Natural killer cell treated with Interleukin-12 subunit alpha and Interleukin-12 subunit beta and Interleukin-15 and Interleukin-18, amount 100 ng/mL, for 72 hours (primary cell): ENCODE data around the gene SNRPA1. TPM values are rescaled to one million over a fixed set of nuclear protein-coding genes. Genes with fewer than 3 reads are reported as not detected.

Source experiments
- ATAC-seq, 2 donors: fragments of 150-1000 bp; cut with Tn5 transposase in 1 of 2; sonication (Bioruptor Pico), chemical (Tn5 transposase) in 1 of 2; 2 replicates each; pipeline ENCODE4 v1.10.0; 2021
- DNase-seq: peaks from one replicate; pipeline ENCODE4 v3.0.0; 2022; ENCODE audit warnings: low spot score
- H3K27ac Mint-ChIP-seq, 2 donors: 1 replicate in 1 of 2; 2 replicates in 1 of 2; pipeline ENCODE4 v1.8.0; 2022; ENCODE audit warnings: mixed read lengths in 2 of 2, mild to moderate bottlenecking in 1 of 2, moderate library complexity in 1 of 2
- H3K27me3 Mint-ChIP-seq, 2 donors: 1 replicate in 1 of 2; 2 replicates in 1 of 2; pipeline ENCODE4 v1.8.0; 2022; ENCODE audit warnings: mixed read lengths in 2 of 2
- H3K36me3 Mint-ChIP-seq: one replicate; pipeline ENCODE4 v1.8.0; 2022; ENCODE audit warnings: mixed read lengths
- H3K4me1 Mint-ChIP-seq, 2 donors: 1 replicate in 1 of 2; 2 replicates in 1 of 2; pipeline ENCODE4 v1.8.0; 2022; ENCODE audit warnings: low read depth in 2 of 2, mixed read lengths in 2 of 2, mild to moderate bottlenecking in 1 of 2
- H3K4me3 Mint-ChIP-seq: one replicate; pipeline ENCODE4 v1.8.0; 2022; ENCODE audit warnings: mixed read lengths
- H3K9me3 Mint-ChIP-seq: 2 replicates; pipeline ENCODE4 v1.8.0; 2022; ENCODE audit warnings: mixed read lengths
- total RNA-seq, 2 donors: library from RNA; stranded (reverse); gene quantifications; one replicate each; pipeline ENCODE4 v1.2.3, GENCODE V29; 2022

Gene SNRPA1
- total RNA-seq, 2 donors from 2014 or later, result 114 to 161 TPM

DNA sequence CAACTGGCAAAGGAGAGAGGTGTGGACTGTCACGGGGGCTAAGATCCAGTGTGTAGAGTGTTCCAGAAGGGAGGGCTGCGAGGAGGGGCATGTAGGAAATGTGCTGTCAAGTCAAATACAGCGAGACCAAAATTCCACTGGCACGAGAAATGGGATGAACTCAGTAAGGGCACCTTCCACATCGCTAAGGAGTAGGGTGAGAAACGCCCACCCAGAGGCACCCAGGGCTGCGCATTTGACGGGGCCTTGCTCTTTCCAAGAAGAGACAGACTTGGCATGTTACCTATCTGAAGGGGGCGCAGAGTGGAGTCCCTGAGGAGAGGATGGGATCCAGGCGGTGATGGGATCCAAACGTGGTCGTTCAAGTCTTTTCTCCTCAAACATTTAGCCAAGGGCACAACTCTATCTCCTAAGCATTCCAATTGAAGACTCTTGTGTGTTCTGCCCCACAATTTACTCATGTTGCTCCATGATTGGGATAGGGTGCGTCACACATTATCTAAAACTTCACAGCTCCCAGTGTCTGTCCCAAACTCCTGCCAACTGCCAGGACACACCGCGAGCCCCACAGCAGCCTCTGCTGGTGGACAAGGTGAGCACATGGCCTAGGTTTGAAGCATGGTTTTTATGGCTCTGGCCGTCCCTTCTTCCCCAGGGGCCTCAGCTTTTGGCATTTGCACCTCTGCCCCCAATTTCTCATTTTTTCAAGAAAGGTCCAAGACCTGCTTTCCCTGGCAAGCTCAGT is 25.4 kb downstream of the SNRPA1 start:
- no peak for ATAC-seq
- Mint-ChIP-seq H3K27ac (no peak overlapping the region), H3K27me3 (no peaks in the 10 kb centered on the region), H3K36me3 (peaks cover 40% of the 10 kb centered on the region), H3K9me3 (no peaks in the 10 kb centered on the region), H3K4me3 (no peak overlapping the region), H3K4me1 (peaks cover 21 to 44% of the 10 kb centered on the region in 2 donors)
- DNase-seq, result no peak

DNA sequence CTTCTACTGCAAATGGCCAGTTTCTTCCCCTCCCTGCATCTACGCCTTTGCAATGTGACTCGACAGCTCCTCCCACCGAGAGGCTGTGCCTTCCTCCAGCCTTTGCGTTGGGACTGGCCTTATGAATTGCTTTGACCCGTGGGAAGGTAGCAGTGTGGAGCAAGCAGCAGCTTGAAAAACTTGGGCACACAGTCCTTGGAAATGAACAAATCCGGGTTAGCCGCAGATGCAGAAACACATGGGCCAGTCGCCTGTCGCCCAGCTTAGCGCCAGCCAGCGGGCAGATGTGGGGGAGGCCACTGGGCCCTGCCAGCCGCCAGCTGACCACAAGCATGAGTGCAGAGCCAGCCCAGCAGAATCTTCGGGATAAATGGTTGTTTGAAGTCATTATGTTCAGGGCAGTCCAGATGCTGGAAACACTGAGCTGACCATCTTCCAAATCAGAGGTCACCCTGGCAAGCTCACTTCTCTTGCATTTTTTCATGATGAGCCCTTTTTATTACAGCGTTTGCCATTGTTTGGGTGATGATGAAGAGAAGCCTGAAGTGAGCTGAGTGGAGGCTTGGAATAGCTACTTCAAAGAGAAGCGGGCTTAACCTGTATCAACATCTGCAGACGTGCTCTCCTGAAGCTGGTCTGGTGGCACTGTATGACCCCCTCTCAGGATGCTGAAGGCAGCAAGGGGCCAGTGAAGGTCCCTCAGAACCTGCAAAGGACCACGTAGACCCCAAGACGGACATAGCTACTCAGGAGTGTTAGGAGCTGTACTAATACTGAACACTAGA is 27.5 kb downstream of the SNRPA1 start:
- Mint-ChIP-seq H3K27ac (no peak overlapping the region), H3K36me3 (peaks cover 20% of the 10 kb centered on the region), H3K9me3 (no peaks in the 10 kb centered on the region), H3K27me3 (no peaks in the 10 kb centered on the region), H3K4me1 (peaks cover 10 to 40% of the 10 kb centered on the region in 2 donors), H3K4me3 (no peak overlapping the region)
- ATAC-seq (no peak), DNase-seq (no peak)

DNA sequence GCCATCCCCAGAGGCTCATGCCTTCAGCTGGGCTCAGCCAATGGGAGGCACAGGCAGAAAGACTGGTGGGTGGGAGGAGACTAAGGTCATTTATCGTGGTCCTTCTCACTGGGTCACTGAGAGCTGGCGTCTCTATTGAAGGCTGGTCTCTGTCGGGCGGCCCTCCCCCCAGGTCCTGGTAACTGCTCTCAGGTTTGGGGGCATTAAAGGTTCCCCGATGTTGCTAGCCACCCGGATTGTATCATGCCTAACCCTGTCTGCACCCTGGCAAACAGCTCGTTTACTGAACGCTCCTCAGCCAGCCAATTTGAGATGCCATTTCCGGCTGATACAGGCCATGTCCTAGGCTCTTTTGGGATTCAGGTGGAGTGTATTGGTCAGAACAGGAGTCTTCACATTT is 28.3 kb downstream of the SNRPA1 start:
- DNase-seq (no peak), ATAC-seq (no peak)
- Mint-ChIP-seq H3K9me3 (no peaks in the 10 kb centered on the region), H3K4me1 (peaks cover 10 to 40% of the 10 kb centered on the region in 2 donors), H3K4me3 (no peak overlapping the region), H3K27me3 (no peaks in the 10 kb centered on the region), H3K36me3 (peaks cover 19% of the 10 kb centered on the region), H3K27ac (no peak overlapping the region)

DNA sequence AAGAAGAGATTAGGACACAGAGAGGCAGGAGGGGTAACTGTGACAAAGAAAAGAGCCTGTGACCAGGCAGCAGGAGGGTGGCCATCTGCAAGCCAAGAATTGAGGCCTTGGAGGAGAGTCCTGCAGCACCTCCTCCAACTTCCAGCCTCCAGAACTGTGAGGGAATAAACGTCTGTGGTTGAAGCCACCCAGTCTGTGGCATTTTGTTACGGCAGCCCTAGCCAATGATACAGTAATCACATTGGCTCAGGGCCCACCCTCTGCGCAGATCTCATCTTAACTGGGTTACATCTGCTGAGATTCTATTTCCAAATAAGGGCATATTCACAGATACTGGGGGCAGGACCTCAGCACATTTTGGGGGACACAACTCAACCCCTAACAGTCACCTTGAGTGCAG is 29.0 kb downstream of the SNRPA1 start:
- H3K27me3 Mint-ChIP-seq, result no peaks in the 10 kb centered on the region
- peak overlapping the region in 1 of 2 donors; percentile 33 for H3K27ac Mint-ChIP-seq
- H3K4me3 Mint-ChIP-seq, result no peak overlapping the region
- DNase-seq (no peak), ATAC-seq (no peak)
- peaks cover 13% of the 10 kb centered on the region for H3K36me3 Mint-ChIP-seq
- no peaks in the 10 kb centered on the region for H3K9me3 Mint-ChIP-seq
- H3K4me1 Mint-ChIP-seq, result peaks cover 10 to 37% of the 10 kb centered on the region in 2 donors

DNA sequence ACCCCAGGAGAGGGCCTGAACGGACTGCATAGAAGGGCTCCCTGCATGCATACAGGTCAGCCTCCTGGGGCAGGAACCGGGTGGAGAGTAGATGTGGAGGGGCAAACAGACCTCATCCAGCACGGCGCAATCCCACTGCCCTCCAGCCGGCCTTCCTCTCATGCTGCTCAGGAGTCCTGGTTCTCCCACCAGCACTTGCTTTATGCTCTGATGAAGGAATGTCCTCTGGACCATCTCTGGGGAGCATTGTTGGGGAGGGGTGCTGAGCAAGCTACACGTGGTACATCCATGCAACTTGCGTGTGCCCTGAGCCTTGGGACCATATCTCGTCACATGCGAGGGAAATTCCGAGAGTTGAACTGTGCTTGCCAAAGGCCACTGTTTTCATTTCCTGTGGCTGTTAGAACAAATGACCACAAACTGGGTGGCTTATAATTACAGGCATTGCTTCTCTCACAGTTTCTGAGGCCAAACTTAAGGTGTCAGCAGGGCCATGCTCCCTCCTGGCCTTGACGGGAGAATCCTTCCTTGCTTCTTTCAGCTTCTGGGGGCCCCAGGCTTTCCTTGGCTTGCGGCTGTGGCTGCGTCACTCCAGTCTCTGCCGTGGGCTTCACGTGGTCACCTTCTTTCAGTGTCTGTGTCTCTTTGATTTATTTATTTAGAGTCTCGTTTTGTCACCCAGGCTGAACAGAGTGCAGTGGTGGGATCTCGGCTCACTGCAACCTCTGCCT is 30.0 kb downstream of the SNRPA1 start:
- peaks cover 2 to 3% of the 10 kb centered on the region in 2 donors for H3K27me3 Mint-ChIP-seq

DNA sequence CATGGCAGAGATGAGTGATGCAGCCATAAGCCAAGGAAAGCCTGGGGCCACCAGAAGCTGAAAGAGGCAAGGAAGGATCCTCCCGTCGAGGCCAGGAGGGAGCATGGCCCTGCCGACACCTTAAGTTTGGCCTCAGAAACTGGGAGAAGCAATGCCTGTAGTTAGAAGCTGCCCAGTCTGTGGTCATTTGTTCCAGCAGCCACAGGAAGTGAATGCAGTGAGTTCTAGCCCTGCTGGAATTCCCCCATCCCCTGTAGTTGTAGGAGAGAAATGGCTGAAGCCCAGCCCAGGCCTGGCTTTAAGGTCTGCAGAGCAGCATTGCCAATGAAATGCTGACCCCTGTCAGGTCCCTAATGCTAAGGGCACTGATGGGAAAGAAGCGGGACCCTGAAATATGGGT is 31.0 kb downstream of the SNRPA1 start:
- H3K27me3 Mint-ChIP-seq, result peaks cover 9 to 13% of the 10 kb centered on the region in 2 donors
- ATAC-seq (peak; percentile 45 to 60), DNase-seq (no peak)
- H3K4me3 Mint-ChIP-seq, result no peak overlapping the region
- peaks cover 6 to 33% of the 10 kb centered on the region in 2 donors for H3K4me1 Mint-ChIP-seq
- no peaks in the 10 kb centered on the region for H3K9me3 Mint-ChIP-seq
- no peak overlapping the region for H3K27ac Mint-ChIP-seq
- peaks cover 2% of the 10 kb centered on the region for H3K36me3 Mint-ChIP-seq

More for the DNA sequence above, 30.0 kb downstream of the SNRPA1 start:
- Mint-ChIP-seq H3K9me3 (no peaks in the 10 kb centered on the region), H3K27ac (no peak overlapping the region), H3K36me3 (peaks cover 9% of the 10 kb centered on the region), H3K4me1 (peaks cover 10 to 37% of the 10 kb centered on the region in 2 donors), H3K4me3 (peak overlapping the region; percentile 22)
- ATAC-seq (peak; percentile 30 to 55), DNase-seq (no peak)

DNA sequence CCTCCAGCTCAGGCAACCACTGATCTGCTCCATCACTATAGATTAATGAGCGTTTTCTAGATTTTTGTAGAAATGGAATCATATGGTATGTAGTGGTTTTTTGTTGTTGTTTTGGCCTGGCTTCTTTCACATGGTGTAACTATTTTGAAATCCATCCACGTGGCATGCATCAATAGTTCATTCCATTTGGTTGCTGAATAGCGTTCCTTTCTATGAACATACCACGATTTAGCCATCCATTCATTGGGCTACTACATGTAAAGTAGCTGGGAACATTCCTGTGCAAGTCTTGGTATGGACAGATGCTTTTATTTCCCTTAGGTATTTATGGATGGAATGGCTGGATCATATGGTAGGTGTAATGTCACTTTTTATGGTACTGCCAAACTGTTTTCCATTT is 32.5 kb downstream of the SNRPA1 start:
- H3K4me1 Mint-ChIP-seq, result peaks cover 0 to 30% of the 10 kb centered on the region in 2 donors
- H3K4me3 Mint-ChIP-seq, result no peak overlapping the region
- H3K36me3 Mint-ChIP-seq, result no peaks in the 10 kb centered on the region
- ATAC-seq, result no peak
- DNase-seq, result no peak
- H3K9me3 Mint-ChIP-seq, result no peaks in the 10 kb centered on the region
- H3K27me3 Mint-ChIP-seq, result peaks cover 11 to 21% of the 10 kb centered on the region in 2 donors
- no peak overlapping the region for H3K27ac Mint-ChIP-seq

DNA sequence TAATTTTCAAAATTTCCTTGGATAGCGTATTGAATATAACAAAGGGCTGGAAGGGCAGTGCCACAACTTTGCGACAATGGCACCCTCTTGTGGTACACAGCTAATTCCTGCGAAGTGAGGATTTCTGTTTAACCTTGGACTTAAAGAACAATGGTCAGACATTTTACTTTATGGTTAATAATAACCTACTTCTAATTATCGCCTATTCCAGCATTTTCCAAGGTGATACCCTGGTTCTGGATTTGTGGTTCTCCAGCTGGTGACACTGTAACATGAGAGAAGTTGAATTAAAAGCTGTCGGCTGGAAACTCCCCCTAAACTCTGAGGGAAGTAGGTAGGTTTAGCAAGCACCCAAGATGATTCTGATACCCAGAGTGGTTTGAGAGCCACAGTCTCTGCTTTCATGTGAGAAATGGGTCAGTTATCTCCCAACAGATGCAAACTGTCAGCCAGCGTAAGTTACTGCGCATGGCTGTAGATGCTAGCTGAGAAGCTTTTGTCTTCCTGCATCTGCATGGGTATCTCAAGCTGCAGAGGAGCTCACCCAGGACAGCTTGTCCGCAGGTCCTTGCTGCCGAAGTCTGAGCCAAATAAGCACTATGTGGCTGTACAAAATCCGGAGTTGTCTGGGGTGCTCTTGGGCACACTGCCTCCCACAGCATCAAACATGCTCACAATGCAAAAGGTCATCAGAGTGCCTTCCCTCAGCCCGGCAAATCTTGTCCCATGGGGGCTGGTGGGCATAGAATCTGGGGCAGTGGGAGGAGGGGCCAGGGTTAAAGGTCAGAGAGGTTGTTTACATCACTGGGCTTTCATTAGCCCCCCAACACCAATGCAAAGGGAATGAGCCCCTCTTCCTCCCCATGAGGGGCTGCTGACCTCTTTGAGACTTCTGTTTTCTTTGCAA is 36.6 kb downstream of the SNRPA1 start:
- H3K36me3 Mint-ChIP-seq, result no peaks in the 10 kb centered on the region
- H3K9me3 Mint-ChIP-seq, result no peaks in the 10 kb centered on the region
- no peak for DNase-seq
- H3K4me1 Mint-ChIP-seq, result peaks cover 15 to 26% of the 10 kb centered on the region in 2 donors
- peak overlapping the region in 1 of 2 donors; percentile 68 for H3K27ac Mint-ChIP-seq
- peaks cover 11 to 21% of the 10 kb centered on the region in 2 donors for H3K27me3 Mint-ChIP-seq
- ATAC-seq, result peak; percentile 63 to 70
- no peak overlapping the region for H3K4me3 Mint-ChIP-seq

DNA sequence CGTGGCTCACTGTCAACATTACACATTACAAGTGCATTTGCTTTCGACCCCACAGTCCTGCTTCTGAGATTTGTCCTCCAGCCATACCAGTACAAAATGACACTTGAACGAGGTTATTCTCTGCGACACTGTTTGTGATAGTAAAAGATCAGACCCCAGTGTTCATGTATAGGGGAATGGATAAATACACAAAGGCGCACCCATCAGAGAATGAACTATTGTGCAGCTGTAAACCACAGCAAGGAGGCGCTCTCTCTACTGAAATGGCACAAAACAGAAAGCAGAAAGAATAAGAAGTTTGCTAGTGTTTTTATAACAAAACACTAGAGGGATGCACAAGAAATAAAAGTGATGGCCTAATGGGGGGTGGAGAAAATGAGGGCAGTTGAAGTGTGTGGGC is 38.3 kb downstream of the SNRPA1 start:
- H3K27ac Mint-ChIP-seq, result no peak overlapping the region
- ATAC-seq (no peak), DNase-seq (no peak)
- H3K4me1 Mint-ChIP-seq, result peaks cover 24 to 26% of the 10 kb centered on the region in 2 donors
- peaks cover 11 to 21% of the 10 kb centered on the region in 2 donors for H3K27me3 Mint-ChIP-seq
- H3K9me3 Mint-ChIP-seq, result no peaks in the 10 kb centered on the region
- no peaks in the 10 kb centered on the region for H3K36me3 Mint-ChIP-seq
- no peak overlapping the region for H3K4me3 Mint-ChIP-seq

DNA sequence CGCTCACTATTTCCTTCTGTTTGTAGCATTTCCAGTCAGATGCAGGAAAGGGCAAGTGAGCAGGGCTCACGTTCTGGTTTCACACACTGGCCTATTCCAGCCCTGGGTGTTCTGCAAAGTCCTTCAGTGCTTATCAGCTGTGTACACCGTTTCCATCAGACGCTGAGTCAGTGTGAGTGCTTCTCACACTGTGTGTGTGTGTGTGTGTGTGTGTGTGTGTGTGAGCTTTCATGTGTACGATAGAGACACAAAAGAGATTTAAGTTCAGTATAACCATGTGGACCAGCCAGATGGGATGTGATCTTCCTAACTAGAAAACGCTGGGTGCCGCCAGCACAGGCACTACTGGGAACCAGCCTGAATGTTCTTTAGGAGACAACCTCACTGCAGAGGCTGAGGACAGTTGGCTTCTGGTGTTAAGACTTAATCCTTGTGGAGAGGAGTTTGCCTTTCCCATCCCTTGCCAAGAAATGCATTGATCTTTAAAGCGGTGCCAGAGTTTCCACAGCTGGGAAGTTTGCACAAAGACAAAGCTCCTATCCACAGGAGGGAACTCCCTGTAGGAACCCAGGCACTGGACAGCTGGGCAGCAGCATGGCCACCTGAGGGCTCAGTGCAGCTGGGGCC is 39.3 kb downstream of the SNRPA1 start:
- Mint-ChIP-seq H3K36me3 (peaks cover under 1% of the 10 kb centered on the region), H3K9me3 (no peaks in the 10 kb centered on the region), H3K27me3 (peaks cover 11 to 21% of the 10 kb centered on the region in 2 donors), H3K4me3 (no peak overlapping the region), H3K27ac (peak overlapping the region in 1 of 2 donors; percentile 37), H3K4me1 (peaks cover 24 to 26% of the 10 kb centered on the region in 2 donors)
- DNase-seq (no peak), ATAC-seq (no peak)

DNA sequence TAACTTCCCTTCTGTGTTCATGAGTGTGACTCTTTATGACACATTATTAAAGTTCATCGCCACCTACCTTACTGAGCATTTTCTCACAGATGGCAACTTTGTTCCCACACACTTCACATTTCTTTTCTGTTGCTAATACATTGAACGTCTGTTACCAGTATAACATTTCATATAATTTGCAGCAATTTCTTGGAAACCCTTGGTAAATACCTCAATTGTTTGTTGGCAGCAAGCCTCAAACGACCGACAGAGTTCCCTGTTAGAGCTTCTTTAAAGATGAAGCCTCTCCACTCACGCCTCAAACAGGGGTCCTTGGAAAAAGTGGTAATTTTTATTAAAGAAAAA is 40.0 kb downstream of the SNRPA1 start:
- Mint-ChIP-seq H3K27me3 (peaks cover 8 to 19% of the 10 kb centered on the region in 2 donors), H3K4me1 (peaks cover 30% of the 10 kb centered on the region in 2 donors), H3K27ac (peak overlapping the region in 1 of 2 donors; percentile 37), H3K9me3 (no peaks in the 10 kb centered on the region), H3K4me3 (no peak overlapping the region), H3K36me3 (peaks cover 7% of the 10 kb centered on the region)
- ATAC-seq (no peak), DNase-seq (no peak)

DNA sequence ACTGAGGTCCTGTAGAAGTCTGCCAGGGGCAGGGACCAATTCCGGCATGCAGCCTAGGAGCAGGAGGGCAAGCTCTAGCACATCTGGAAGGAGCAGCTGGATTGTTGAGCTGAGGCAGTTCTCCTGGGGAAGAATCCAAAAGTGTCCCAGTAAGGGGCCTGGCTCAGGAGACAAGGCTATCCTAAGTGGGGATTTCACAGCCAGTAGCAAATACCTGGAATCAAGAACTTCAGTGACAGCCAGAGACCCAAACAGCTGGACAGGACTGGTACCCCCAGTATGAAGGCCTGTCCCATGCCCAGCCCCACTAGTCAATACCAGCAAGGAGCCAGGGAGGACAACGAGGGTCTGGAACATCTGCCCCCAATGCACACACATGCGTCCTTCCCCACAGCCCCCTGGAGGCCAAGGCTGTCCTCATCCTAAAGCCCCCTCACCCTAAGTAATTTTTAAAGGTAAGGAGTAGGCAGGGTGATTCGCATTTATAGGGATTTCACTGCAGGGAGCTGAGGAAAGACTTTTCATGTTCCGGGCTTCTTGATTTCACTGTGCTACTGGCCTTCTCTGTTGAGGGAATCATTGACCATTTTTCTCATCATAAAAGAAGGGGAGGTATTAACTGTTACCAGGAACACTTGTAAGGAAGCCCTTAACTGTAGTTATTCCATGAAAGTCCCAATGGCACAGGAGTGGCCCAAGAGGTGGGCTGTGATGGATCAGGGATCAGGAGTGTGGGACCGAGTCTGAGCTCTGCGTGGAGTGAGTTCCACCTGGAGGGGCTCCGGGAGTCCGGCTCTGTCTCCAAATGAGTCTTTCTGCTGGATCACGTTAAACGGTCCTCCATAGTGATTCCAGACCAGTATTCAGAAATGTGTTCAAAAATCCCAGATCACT is 40.6 kb downstream of the SNRPA1 start:
- ATAC-seq (no peak), DNase-seq (no peak)
- Mint-ChIP-seq H3K4me3 (no peak overlapping the region), H3K27ac (no peak overlapping the region), H3K4me1 (peaks cover 34 to 35% of the 10 kb centered on the region in 2 donors), H3K36me3 (peaks cover 10% of the 10 kb centered on the region), H3K9me3 (no peaks in the 10 kb centered on the region), H3K27me3 (peaks cover 4 to 12% of the 10 kb centered on the region in 2 donors)
